Karpas-422 (cell line): ENCODE results near the gene ARHGAP20. TPM values are rescaled to one million over a fixed set of nuclear protein-coding genes. Genes with fewer than 3 reads are reported as not detected.

Experiments used
- DNase-seq: peaks from one replicate; pipeline ENCODE4 v3.0.0-alpha.2; 2015
- H2AFZ ChIP-seq: fragments of 200-600 bp; sonication (generic); 2 replicates; pipeline ENCODE4 v1.6.1; 2014; ENCODE audit warnings: antibody characterized with exemption, low read length, mixed read lengths
- H3K27ac ChIP-seq: fragments of 200-600 bp; sonication (generic); 2 replicates; pipeline ENCODE4 v1.5.1; 2014; ENCODE audit warnings: mild to moderate bottlenecking, low read length, moderate library complexity
- H3K27me3 ChIP-seq: fragments of 200-600 bp; sonication (generic); 2 replicates; pipeline ENCODE4 v1.6.1; 2014; ENCODE audit warnings: low read length, mixed read lengths
- H3K36me3 ChIP-seq: fragments of 200-600 bp; sonication (generic); 2 replicates; pipeline ENCODE4 v1.6.1; 2014; ENCODE audit warnings: low read length, mixed read lengths; ENCODE audit not compliant: insufficient read depth
- H3K4me1 ChIP-seq: fragments of 200-600 bp; sonication (generic); 2 replicates; pipeline ENCODE4 v1.6.1; 2014; ENCODE audit warnings: mild to moderate bottlenecking, low read length, mixed read lengths
- H3K4me2 ChIP-seq: fragments of 200-600 bp; sonication (generic); 2 replicates; pipeline ENCODE4 v1.6.1; 2014; ENCODE audit warnings: low read length, low read depth, mild to moderate bottlenecking; ENCODE audit not compliant: poor library complexity, severe bottlenecking
- H3K4me3 ChIP-seq: fragments of 200-600 bp; sonication (generic); 2 replicates; pipeline ENCODE4 v1.5.1; 2014; ENCODE audit warnings: mild to moderate bottlenecking, antibody characterized with exemption, low read length, mixed read lengths
- H3K79me2 ChIP-seq: fragments of 200-600 bp; sonication (generic); 2 replicates; pipeline ENCODE4 v1.6.1; 2014; ENCODE audit warnings: mild to moderate bottlenecking, low read length, mixed read lengths
- H3K9ac ChIP-seq: fragments of 200-600 bp; sonication (generic); 2 replicates; pipeline ENCODE4 v1.6.0; 2014; ENCODE audit warnings: low read length
- H3K9me2 ChIP-seq: fragments of 200-600 bp; sonication (generic), shearing (Covaris generic); replicated peaks from 2 replicates; pipeline ENCODE4 v1.6.0; 2014; ENCODE audit warnings: mild to moderate bottlenecking, low read length, moderate library complexity; ENCODE audit not compliant: insufficient read depth
- H3K9me3 ChIP-seq: fragments of 300-700, 200-600 bp; sonication (generic); 2 replicates; pipeline ENCODE4 v1.6.1; 2014; ENCODE audit warnings: low read length, mixed read lengths
- H4K20me1 ChIP-seq: fragments of 200-600 bp; sonication (generic); 2 replicates; pipeline ENCODE4 v1.6.1; 2014; ENCODE audit warnings: mild to moderate bottlenecking, antibody characterized with exemption, low read length, low read depth; ENCODE audit not compliant: insufficient read depth
- total RNA-seq: library from RNA; depleted of rRNA; stranded (reverse); fragments of >200 nt; shearing (Covaris generic); gene quantifications from 2 replicates; pipeline ENCODE4 v1.2.3, GENCODE V29; 2014; ENCODE audit warnings: low replicate concordance

ARHGAP20 gene
- total RNA-seq, 1 experiment from 2014 or later: not detected

DNA sequence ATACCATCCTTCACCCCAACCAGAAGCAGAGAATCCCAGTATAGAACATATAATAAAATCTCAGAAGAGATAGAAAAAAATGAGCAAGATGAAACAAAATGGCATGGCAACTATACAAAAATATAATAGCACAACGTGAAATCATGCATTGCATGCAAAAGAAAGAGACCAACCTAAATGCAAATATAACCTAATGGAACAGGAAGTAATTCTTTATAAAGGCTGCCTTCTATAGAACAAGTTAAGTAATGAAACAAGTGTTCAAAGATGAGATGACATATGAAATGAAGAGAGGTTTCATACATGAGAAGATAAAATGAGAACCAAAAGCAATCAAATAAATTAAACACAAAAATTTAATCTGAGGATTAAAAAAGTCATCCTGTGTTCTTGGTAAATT, 18.5 kb upstream of the ARHGAP20 start:
- Histone ChIP-seq H3K4me1 (peaks cover 17% of the 10 kb centered on the region), H3K27me3 (0 out of 2 replicates have a peak, but pooled peaks cover 2% of the 10 kb centered on the region), H4K20me1 (no peaks in the 10 kb centered on the region), H3K79me2 (no peaks in the 10 kb centered on the region), H3K27ac (peak overlapping the region; percentile 82), H3K36me3 (no peaks in the 10 kb centered on the region), H3K4me3 (peak overlapping the region; percentile 41), H3K9me2 (no peaks in the 10 kb centered on the region; the same call in 1 of the 2 replicates), H2AFZ (peak overlapping the region; percentile 22), H3K9ac (peak overlapping the region; percentile 33; the same call in 1 of the 2 replicates), H3K9me3 (no peaks in the 10 kb centered on the region), H3K4me2 (peak overlapping the region; percentile 72)
- DNase-seq: peak; percentile 95

DNA sequence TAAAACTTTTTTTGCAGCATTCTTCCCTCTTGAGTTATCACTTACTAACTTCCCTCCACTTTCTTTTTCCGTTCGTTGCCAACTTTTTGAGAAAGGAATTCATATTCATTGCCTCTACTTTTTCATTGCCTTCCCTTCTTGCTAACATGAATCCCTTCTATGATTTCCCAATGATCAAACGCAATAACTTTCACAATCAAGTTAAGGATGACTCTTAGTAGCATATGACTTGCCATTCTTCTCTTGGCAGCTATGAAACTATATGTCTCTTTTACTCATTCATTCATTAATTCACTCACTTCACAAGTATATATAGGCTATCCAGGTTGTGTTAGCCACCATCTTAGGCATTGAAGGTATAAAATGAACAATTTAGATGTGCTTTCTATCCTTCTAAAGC, 16.6 kb upstream of the ARHGAP20 start:
- no peak overlapping the region for H3K4me2 ChIP-seq

DNA sequence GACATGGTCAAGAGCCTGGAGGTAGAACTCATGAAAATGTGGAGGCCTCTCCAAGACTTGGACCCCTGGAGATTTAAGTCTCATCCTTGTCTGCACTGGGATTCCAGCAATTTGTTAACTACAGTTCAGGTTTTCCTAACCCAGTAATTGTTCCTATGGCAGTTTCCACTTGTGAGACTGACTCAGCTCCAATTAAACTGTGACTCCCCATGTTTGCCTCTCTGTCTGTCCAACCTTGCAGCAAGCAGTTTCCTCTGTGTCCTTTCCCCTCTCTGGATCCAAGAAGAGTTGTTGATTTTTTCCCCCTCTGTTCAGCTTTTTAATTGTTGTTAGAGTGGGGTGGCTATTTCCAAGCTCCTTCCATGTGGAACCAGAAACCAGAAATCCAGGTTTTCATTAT, 16.2 kb upstream of the ARHGAP20 start:
- Histone ChIP-seq H2AFZ (no peak overlapping the region), H3K9me2 (no peaks in the 10 kb centered on the region; the same call in 1 of the 2 replicates), H3K36me3 (no peaks in the 10 kb centered on the region), H3K9ac (no peak overlapping the region), H4K20me1 (no peaks in the 10 kb centered on the region), H3K79me2 (no peaks in the 10 kb centered on the region), H3K4me2 (no peak overlapping the region), H3K27me3 (0 out of 2 replicates have a peak, but pooled peaks cover 2% of the 10 kb centered on the region), H3K9me3 (no peaks in the 10 kb centered on the region), H3K27ac (no peak overlapping the region), H3K4me1 (peaks cover 17% of the 10 kb centered on the region), H3K4me3 (no peak overlapping the region)
- DNase-seq: no peak

More for the DNA sequence above, 16.6 kb upstream of the ARHGAP20 start:
- Histone ChIP-seq H3K27ac (no peak overlapping the region), H4K20me1 (no peaks in the 10 kb centered on the region), H2AFZ (no peak overlapping the region), H3K9ac (no peak overlapping the region), H3K4me1 (peaks cover 17% of the 10 kb centered on the region), H3K9me3 (no peaks in the 10 kb centered on the region), H3K4me3 (no peak overlapping the region), H3K79me2 (no peaks in the 10 kb centered on the region), H3K9me2 (no peaks in the 10 kb centered on the region; the same call in 1 of the 2 replicates), H3K27me3 (0 out of 2 replicates have a peak, but pooled peaks cover 2% of the 10 kb centered on the region), H3K36me3 (no peaks in the 10 kb centered on the region)
- no peak for DNase-seq

DNA sequence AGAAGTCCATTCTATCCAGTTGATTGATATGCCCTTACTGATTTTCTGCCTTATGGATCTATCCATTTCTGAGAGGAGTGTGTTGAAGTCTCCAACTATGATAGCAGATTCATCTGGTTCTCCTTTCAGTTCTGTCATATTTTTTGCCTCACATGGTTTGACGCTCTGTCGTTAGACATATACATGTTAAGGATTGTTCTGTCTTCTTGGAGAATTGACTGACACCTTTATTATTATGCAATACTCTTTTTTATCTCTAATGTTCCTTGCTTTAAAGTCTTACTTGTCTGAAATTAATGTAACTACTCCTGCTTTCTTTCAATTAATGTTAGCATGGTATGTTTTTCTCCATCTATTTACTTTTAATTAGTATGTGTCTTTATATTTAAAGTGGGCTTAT, 12.1 kb upstream of the ARHGAP20 start:
- H3K9me2 ChIP-seq: no peaks in the 10 kb centered on the region
- no peaks in the 10 kb centered on the region for H3K9me3 ChIP-seq
- no peaks in the 10 kb centered on the region for H3K36me3 ChIP-seq
- no peak overlapping the region for H2AFZ ChIP-seq
- no peak overlapping the region for H3K27ac ChIP-seq
- H4K20me1 ChIP-seq: no peaks in the 10 kb centered on the region
- peaks cover 2% of the 10 kb centered on the region; the same call in 1 of the 2 replicates for H3K27me3 ChIP-seq
- DNase-seq: no peak
- H3K9ac ChIP-seq: no peak overlapping the region
- no peak overlapping the region for H3K4me2 ChIP-seq
- H3K79me2 ChIP-seq: no peaks in the 10 kb centered on the region
- H3K4me1 ChIP-seq: peaks cover 12% of the 10 kb centered on the region
- H3K4me3 ChIP-seq: no peak overlapping the region

DNA sequence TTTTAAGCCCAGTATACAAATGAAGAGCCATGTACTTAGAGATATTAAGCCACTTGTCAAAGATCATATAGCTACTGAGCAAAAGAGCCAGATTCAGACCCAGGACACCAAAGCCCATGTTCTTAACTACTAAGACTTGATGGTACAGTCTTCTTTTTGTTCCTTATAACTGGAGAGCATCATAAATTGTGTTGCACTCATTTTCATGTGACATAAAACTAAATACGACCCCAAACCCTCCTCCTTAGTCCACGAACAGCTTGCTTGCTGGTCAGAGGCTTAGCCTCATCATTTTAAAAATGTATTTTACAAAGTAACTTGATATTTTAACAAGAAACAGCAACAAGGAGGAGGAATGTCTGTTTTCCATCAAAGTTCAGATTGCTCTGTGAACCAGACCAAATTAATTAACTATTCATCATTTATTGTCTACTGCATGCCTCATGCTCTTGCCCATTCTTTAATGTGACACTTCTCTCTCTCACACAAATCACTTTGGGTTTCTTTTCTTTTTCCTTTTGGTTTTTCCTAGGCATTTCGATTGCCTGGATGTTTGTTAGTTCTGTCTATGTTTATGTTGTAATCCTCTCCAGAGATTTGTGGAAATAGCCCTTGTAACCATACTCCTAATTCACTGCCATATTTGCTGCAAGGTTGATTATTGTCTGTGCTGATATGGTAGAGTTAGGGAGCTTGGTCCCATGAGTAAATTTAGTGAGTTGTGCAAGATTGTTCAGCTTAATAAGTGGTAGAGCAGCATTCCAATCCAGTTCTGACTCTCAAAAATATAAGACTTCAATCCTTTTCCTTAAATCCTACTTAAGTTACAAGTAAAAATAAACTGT, 8.4 kb upstream of the ARHGAP20 start:
- no peaks in the 10 kb centered on the region for H3K79me2 ChIP-seq
- no peaks in the 10 kb centered on the region for H3K9me2 ChIP-seq
- no peak for DNase-seq

DNA sequence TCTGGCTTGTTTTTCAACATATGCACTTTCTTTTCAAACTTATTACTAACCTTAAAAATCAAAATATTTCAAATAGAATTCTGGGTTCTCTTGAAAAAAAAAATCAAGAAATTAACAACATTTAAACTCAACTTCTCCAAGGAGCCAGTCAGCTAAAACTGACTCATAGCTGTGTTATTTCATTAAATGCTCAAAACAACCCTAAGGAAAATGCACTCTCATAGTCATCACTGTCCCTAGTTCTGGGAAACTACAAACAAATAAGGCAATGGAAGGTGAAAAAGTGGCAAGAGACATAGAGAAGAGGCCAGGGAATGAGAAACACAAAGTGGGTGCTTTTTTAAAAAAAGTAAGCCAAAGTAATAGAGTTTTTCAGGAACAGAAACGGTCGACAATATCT, 4.1 kb upstream of the ARHGAP20 start:
- Histone ChIP-seq H3K9me2 (no peaks in the 10 kb centered on the region), H3K4me3 (no peak overlapping the region), H3K36me3 (no peaks in the 10 kb centered on the region), H3K79me2 (no peaks in the 10 kb centered on the region), H3K27me3 (peaks cover 2% of the 10 kb centered on the region), H3K27ac (no peak overlapping the region), H3K4me2 (no peak overlapping the region), H4K20me1 (no peaks in the 10 kb centered on the region), H3K9ac (no peak overlapping the region), H2AFZ (no peak overlapping the region), H3K4me1 (peaks cover 17% of the 10 kb centered on the region), H3K9me3 (no peaks in the 10 kb centered on the region)
- no peak for DNase-seq

More for the DNA sequence above, 8.4 kb upstream of the ARHGAP20 start:
- H3K9me3 ChIP-seq: no peaks in the 10 kb centered on the region
- H3K36me3 ChIP-seq: no peaks in the 10 kb centered on the region
- no peak overlapping the region for H3K4me3 ChIP-seq
- H2AFZ ChIP-seq: no peak overlapping the region
- H4K20me1 ChIP-seq: no peaks in the 10 kb centered on the region
- no peak overlapping the region for H3K4me2 ChIP-seq
- H3K9ac ChIP-seq: no peak overlapping the region
- no peaks in the 10 kb centered on the region; the same call in 1 of the 2 replicates for H3K27me3 ChIP-seq
- H3K4me1 ChIP-seq: peaks cover 12% of the 10 kb centered on the region
- H3K27ac ChIP-seq: no peak overlapping the region

DNA sequence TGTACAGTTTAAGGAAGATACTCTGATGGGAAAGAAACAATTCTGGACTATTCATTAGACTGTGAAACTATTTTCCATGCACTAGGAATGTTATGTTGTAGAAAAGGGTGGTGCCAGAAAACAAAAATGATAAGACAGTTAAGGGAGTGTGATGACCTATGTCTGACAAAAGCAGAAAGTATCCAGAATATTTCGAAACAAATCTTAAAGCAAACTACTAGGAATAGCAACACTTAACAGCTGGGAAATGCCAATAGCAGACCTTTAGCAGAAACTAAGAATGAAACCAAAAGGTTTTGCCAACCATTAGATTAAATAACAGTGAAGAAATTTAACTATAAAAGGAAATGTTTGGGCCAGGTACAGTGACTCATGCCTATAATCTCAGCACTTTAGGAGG, 3.3 kb upstream of the ARHGAP20 start:
- H3K4me3 ChIP-seq: no peak overlapping the region
- peaks cover 17% of the 10 kb centered on the region for H3K4me1 ChIP-seq
- no peak overlapping the region for H2AFZ ChIP-seq
- H3K27me3 ChIP-seq: peaks cover 2% of the 10 kb centered on the region; the same call in 1 of the 2 replicates
- no peak overlapping the region for H3K4me2 ChIP-seq
- H3K9ac ChIP-seq: no peak overlapping the region
- H4K20me1 ChIP-seq: no peaks in the 10 kb centered on the region
- no peak for DNase-seq
- H3K27ac ChIP-seq: no peak overlapping the region
- no peaks in the 10 kb centered on the region for H3K9me2 ChIP-seq
- no peaks in the 10 kb centered on the region for H3K36me3 ChIP-seq
- H3K9me3 ChIP-seq: no peaks in the 10 kb centered on the region
- H3K79me2 ChIP-seq: no peaks in the 10 kb centered on the region

DNA sequence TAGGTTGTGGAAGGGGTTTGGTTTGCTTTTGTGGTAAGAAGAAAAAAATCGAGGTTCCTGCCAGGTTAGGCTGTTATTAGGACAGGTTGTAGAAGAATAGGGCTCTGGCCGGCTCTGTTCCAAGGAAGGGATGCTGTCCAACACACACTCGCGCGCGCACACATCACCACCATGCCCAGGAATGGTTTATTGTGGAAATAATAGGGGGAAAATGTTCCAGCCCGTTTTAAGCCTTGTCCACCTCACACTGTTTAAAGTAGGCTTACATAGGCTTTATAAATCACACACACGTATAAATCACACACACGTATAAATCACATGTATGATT, 1.2 kb upstream of the ARHGAP20 start:
- Histone ChIP-seq H3K79me2 (no peaks in the 10 kb centered on the region), H4K20me1 (no peaks in the 10 kb centered on the region), H3K4me1 (peaks cover 17% of the 10 kb centered on the region), H3K27ac (no peak overlapping the region), H3K9me3 (no peaks in the 10 kb centered on the region), H3K4me3 (no peak overlapping the region), H3K36me3 (no peaks in the 10 kb centered on the region), H3K27me3 (peaks cover 2% of the 10 kb centered on the region; the same call in 1 of the 2 replicates), H3K9me2 (no peaks in the 10 kb centered on the region), H3K4me2 (peak overlapping the region; percentile 79), H3K9ac (no peak overlapping the region), H2AFZ (peak overlapping the region; percentile 83; the same call in 1 of the 2 replicates)
- DNase-seq: no peak
